Neural cell (in vitro differentiated cells): ENCODE measurements around the gene SMG6. TPM values are rescaled to one million over a fixed set of nuclear protein-coding genes. Genes with fewer than 3 reads are reported as not detected.

ENCODE experiments used
- H2AFZ ChIP-seq: fragments of 200-600, 300-800 bp; sonication (generic), shearing (Covaris generic); 2 replicates; pipeline ENCODE4 v1.6.0; 2014; ENCODE audit warnings: low read depth, mild to moderate bottlenecking, antibody characterized with exemption, low read length, moderate library complexity
- H3F3A ChIP-seq: fragments of 200-600 bp; shearing (Covaris generic); 2 replicates; pipeline ENCODE4 v1.6.1; 2016; ENCODE audit warnings: mild to moderate bottlenecking, moderate library complexity, mixed read lengths, antibody characterized with exemption, low read length; ENCODE audit not compliant: insufficient read depth, poor library complexity, severe bottlenecking
- H3K27ac ChIP-seq: fragments of 200-600, 300-800 bp; sonication (generic), shearing (Covaris generic); 2 replicates; pipeline ENCODE4 v1.5.1; 2014; ENCODE audit warnings: mild to moderate bottlenecking, low read length, moderate library complexity
- H3K27me3 ChIP-seq: fragments of 300-800, 200-600 bp; sonication (generic), shearing (Covaris generic); 2 replicates; pipeline ENCODE4 v1.6.0; 2014; ENCODE audit warnings: mild to moderate bottlenecking, low read depth, low read length, moderate library complexity; ENCODE audit not compliant: insufficient read depth
- H3K36me3 ChIP-seq: fragments of 300-800, 200-600 bp; sonication (generic), shearing (Covaris generic); 2 replicates; pipeline ENCODE4 v1.5.1; 2014; ENCODE audit warnings: mild to moderate bottlenecking, antibody characterized with exemption, low read length, moderate library complexity; ENCODE audit not compliant: insufficient read depth
- H3K4me2 ChIP-seq: fragments of 300-800, 200-600 bp; sonication (generic), shearing (Covaris generic); 2 replicates; pipeline ENCODE4 v1.6.0; 2014; ENCODE audit warnings: mild to moderate bottlenecking, low read length
- H3K4me3 ChIP-seq: fragments of 300-800, 200-600 bp; sonication (generic), shearing (Covaris generic); 2 replicates; pipeline ENCODE4 v1.5.1; 2014; ENCODE audit warnings: mild to moderate bottlenecking, low read length, moderate library complexity
- H3K79me2 ChIP-seq: fragments of 200-600 bp; shearing (Covaris generic); replicated peaks from 2 replicates; pipeline ENCODE4 v1.6.0; 2014; ENCODE audit warnings: mild to moderate bottlenecking, low read length, moderate library complexity; ENCODE audit not compliant: insufficient read depth
- H3K9ac ChIP-seq: fragments of 300-800, 200-600 bp; sonication (generic), shearing (Covaris generic); 2 replicates; pipeline ENCODE4 v1.6.1; 2016; ENCODE audit warnings: mild to moderate bottlenecking, low read length, mixed read lengths
- H3K9me2 ChIP-seq: fragments of 200-600 bp; shearing (Covaris generic); 2 replicates; pipeline ENCODE4 v1.6.1; 2016; ENCODE audit warnings: mild to moderate bottlenecking, low read length, mixed read lengths; ENCODE audit not compliant: insufficient read depth
- H3K9me3 ChIP-seq: fragments of 200-600, 300-800 bp; sonication (generic), shearing (Covaris generic); 2 replicates; pipeline ENCODE4 v1.6.1; 2016; ENCODE audit warnings: mild to moderate bottlenecking, mixed run types, low read length, moderate library complexity, mixed read lengths
- H4K20me1 ChIP-seq: fragments of 200-600 bp; shearing (Covaris generic); 2 replicates; pipeline ENCODE4 v1.6.1; 2016; ENCODE audit warnings: mild to moderate bottlenecking, mixed run types; ENCODE audit not compliant: insufficient read depth
- EP300 ChIP-seq: fragments of 450-650 bp; conservative IDR thresholded peaks from 2 replicates; pipeline ENCODE4 v1.6.1; 2014; ENCODE audit warnings: antibody characterized with exemption, mild to moderate bottlenecking, moderate library complexity; ENCODE audit not compliant: poor library complexity, severe bottlenecking
- EZH2 ChIP-seq: fragments of 200-600, 300-800 bp; shearing (Covaris generic), sonication (generic); IDR thresholded peaks from 2 replicates; pipeline ENCODE4 v1.6.1; 2014; ENCODE audit warnings: antibody characterized with exemption, low read length, borderline replicate concordance, mild to moderate bottlenecking; ENCODE audit not compliant: insufficient read depth, poor library complexity, severe bottlenecking
- MXI1 ChIP-seq: fragments of 450-650 bp; conservative IDR thresholded peaks from 2 replicates; pipeline ENCODE4 v1.6.1; 2014; ENCODE audit warnings: antibody characterized with exemption, mild to moderate bottlenecking; ENCODE audit not compliant: poor library complexity, severe bottlenecking
- POLR2AphosphoS5 ChIP-seq: IDR thresholded peaks from 2 replicates; pipeline ENCODE4 v1.6.1; 2012
- RAD21 ChIP-seq: fragments of 450-650 bp; conservative IDR thresholded peaks from 2 replicates; pipeline ENCODE4 v1.6.1; 2014; ENCODE audit warnings: antibody characterized with exemption, mild to moderate bottlenecking, moderate library complexity
- SMC3 ChIP-seq: fragments of 450-650 bp; conservative IDR thresholded peaks from 2 replicates; pipeline ENCODE4 v1.6.1; 2014; ENCODE audit warnings: antibody characterized with exemption, mild to moderate bottlenecking, moderate library complexity; ENCODE audit not compliant: poor library complexity
- TAF1 ChIP-seq: IDR thresholded peaks from 2 replicates; pipeline ENCODE4 v1.6.1; 2012; ENCODE audit warnings: low read depth
- polyA plus RNA-seq: library from polyadenylated mRNA; depleted of rRNA; stranded (reverse); fragments of >200 nt; gene quantifications from 2 replicates; pipeline ENCODE4 v1.2.3, GENCODE V29; 2014
- TF ChIP-seq, protein P1 (sequence below): fragments of 450-650 bp; IDR thresholded peaks from 2 replicates; pipeline ENCODE4 v1.5.1; 2014; ENCODE audit warnings: antibody characterized with exemption, mild to moderate bottlenecking, moderate library complexity; ENCODE audit not compliant: poor library complexity, severe bottlenecking
- TF ChIP-seq, protein P2 (sequence below): IDR thresholded peaks from 2 replicates; pipeline ENCODE4 v1.6.1; 2012; ENCODE audit warnings: borderline replicate concordance

Gene SMG6
- polyA plus RNA-seq, 1 donor from 2014 or later: 13.9 TPM

DNA sequence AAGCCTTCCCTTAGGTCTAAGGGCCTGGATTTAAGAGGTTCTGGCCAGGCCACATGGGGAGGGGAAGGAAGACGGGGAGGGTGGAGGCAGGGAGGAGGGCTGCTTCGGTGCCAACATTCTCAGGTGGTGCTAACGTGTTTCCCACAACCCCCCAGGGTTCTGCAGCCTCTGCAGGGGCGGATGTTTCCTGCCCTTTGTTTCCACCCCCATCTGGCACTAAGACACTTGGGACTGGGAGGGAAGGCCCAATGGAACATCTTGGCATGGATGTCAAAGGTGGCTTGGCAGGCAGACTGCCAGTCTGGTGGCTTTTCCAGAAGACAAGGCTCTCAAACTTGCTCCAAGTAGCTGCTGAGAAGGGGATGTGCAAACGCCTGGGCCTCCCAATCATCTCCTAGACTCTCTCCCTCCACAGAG lies 236.0 kb downstream of the SMG6 start:
- H3K9ac ChIP-seq: no peak overlapping the region
- H3F3A ChIP-seq: no peaks in the 10 kb centered on the region
- H3K9me3 ChIP-seq: no peaks in the 10 kb centered on the region
- H4K20me1 ChIP-seq: no peaks in the 10 kb centered on the region
- H3K79me2 ChIP-seq: no peaks in the 10 kb centered on the region
- no peak overlapping the region for H2AFZ ChIP-seq
- no peak overlapping the region for H3K27ac ChIP-seq
- no peaks in the 10 kb centered on the region for H3K9me2 ChIP-seq
- TF ChIP-seq MXI1: no peak
- no peak for TF ChIP-seq POLR2AphosphoS5
- TF ChIP-seq SMC3: no peak
- TF ChIP-seq, protein P1, sequence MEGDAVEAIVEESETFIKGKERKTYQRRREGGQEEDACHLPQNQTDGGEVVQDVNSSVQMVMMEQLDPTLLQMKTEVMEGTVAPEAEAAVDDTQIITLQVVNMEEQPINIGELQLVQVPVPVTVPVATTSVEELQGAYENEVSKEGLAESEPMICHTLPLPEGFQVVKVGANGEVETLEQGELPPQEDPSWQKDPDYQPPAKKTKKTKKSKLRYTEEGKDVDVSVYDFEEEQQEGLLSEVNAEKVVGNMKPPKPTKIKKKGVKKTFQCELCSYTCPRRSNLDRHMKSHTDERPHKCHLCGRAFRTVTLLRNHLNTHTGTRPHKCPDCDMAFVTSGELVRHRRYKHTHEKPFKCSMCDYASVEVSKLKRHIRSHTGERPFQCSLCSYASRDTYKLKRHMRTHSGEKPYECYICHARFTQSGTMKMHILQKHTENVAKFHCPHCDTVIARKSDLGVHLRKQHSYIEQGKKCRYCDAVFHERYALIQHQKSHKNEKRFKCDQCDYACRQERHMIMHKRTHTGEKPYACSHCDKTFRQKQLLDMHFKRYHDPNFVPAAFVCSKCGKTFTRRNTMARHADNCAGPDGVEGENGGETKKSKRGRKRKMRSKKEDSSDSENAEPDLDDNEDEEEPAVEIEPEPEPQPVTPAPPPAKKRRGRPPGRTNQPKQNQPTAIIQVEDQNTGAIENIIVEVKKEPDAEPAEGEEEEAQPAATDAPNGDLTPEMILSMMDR: no peak
- no peaks in the 10 kb centered on the region for H3K27me3 ChIP-seq
- no peak overlapping the region for H3K4me3 ChIP-seq
- H3K36me3 ChIP-seq: no peaks in the 10 kb centered on the region
- no peak overlapping the region for H3K4me2 ChIP-seq

DNA sequence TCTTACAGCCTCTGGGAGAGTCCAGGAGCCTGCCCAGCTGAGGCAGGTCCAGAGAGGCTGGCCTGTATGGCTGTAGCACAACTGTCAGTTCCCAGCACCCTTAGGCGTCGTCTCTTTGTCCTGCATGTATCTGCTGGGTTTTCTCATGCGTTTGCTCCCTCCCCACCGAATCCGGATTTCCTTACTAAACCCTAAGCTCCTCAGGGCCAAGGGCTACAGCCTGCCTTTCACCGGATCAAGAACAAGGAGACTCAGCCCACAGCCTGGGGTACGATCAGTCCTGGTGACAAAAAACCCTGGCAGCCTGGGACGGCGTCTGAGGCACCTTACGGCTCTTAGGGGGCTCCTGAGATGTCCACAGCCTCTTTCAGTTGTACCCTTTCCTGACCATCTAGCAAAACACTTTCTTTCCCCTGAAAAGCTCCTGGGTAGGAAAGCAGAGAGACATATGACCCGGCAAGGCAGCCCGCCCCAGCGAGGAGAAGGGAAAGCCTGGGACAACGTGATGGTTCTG lies 236.5 kb downstream of the SMG6 start:
- Histone ChIP-seq H3K9me3 (no peaks in the 10 kb centered on the region), H4K20me1 (no peaks in the 10 kb centered on the region), H3K36me3 (no peaks in the 10 kb centered on the region), H3K9ac (no peak overlapping the region), H3K4me3 (no peak overlapping the region), H3F3A (no peaks in the 10 kb centered on the region), H3K4me2 (no peak overlapping the region), H3K9me2 (no peaks in the 10 kb centered on the region), H2AFZ (no peak overlapping the region), H3K27me3 (no peaks in the 10 kb centered on the region), H3K79me2 (no peaks in the 10 kb centered on the region), H3K27ac (no peak overlapping the region)
- TF ChIP-seq RAD21: no peak
- TF ChIP-seq MXI1: no peak
- TF ChIP-seq EP300: no peak
- TF ChIP-seq SMC3: no peak
- TF ChIP-seq, protein P1: no peak
- TF ChIP-seq TAF1: no peak
- no peak for TF ChIP-seq POLR2AphosphoS5
- no peak for TF ChIP-seq EZH2
- TF ChIP-seq, protein P2, sequence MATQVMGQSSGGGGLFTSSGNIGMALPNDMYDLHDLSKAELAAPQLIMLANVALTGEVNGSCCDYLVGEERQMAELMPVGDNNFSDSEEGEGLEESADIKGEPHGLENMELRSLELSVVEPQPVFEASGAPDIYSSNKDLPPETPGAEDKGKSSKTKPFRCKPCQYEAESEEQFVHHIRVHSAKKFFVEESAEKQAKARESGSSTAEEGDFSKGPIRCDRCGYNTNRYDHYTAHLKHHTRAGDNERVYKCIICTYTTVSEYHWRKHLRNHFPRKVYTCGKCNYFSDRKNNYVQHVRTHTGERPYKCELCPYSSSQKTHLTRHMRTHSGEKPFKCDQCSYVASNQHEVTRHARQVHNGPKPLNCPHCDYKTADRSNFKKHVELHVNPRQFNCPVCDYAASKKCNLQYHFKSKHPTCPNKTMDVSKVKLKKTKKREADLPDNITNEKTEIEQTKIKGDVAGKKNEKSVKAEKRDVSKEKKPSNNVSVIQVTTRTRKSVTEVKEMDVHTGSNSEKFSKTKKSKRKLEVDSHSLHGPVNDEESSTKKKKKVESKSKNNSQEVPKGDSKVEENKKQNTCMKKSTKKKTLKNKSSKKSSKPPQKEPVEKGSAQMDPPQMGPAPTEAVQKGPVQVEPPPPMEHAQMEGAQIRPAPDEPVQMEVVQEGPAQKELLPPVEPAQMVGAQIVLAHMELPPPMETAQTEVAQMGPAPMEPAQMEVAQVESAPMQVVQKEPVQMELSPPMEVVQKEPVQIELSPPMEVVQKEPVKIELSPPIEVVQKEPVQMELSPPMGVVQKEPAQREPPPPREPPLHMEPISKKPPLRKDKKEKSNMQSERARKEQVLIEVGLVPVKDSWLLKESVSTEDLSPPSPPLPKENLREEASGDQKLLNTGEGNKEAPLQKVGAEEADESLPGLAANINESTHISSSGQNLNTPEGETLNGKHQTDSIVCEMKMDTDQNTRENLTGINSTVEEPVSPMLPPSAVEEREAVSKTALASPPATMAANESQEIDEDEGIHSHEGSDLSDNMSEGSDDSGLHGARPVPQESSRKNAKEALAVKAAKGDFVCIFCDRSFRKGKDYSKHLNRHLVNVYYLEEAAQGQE: no peak
